ENCODE data around the gene UAP1L1.
"Not testable (repeated sequence)": the region's sequence is repeated elsewhere in the genome, so short reads cannot be mapped to it uniquely, and the experiment has no call there.

UAP1L1 gene

GRCh38 chr9:137057545-137057944 lies 19.8 kb upstream of the UAP1L1 start:
- no peak for DNase-seq (ENCODE audit: low read depth)

GRCh38 chr9:137058521-137059234 lies 18.6 kb upstream of the UAP1L1 start:
- no peak for DNase-seq (ENCODE audit: low read depth)

- no peak for DNase-seq (ENCODE audit: low read depth)
Measured at GRCh38 chr9:137062384-137062783, 14.9 kb upstream of the UAP1L1 start.

GRCh38 chr9:137062798-137063197 lies 14.5 kb upstream of the UAP1L1 start:
- DNase-seq (ENCODE audit: low read depth) = not testable (repeated sequence)

GRCh38 chr9:137063311-137064026 lies 13.8 kb upstream of the UAP1L1 start:
- DNase-seq (ENCODE audit: low read depth) = no peak

- DNase-seq (ENCODE audit: low read depth) = peak; percentile 28
Measured at GRCh38 chr9:137064027-137064879, 13.1 kb upstream of the UAP1L1 start.

GRCh38 chr9:137064880-137065164 lies 12.5 kb upstream of the UAP1L1 start:
- no peak for DNase-seq (ENCODE audit: low read depth)

GRCh38 chr9:137065336-137065967 lies 11.9 kb upstream of the UAP1L1 start:
- no peak for DNase-seq (ENCODE audit: low read depth)

GRCh38 chr9:137066096-137066861 lies 11.0 kb upstream of the UAP1L1 start:
- DNase-seq (ENCODE audit: low read depth) = no peak

GRCh38 chr9:137067860-137068538 lies 9.3 kb upstream of the UAP1L1 start:
- peak; percentile 71 for DNase-seq (ENCODE audit: low read depth)

- DNase-seq (ENCODE audit: low read depth) = no peak
Measured at GRCh38 chr9:137068539-137069507, 8.5 kb upstream of the UAP1L1 start.

GRCh38 chr9:137069508-137070091 lies 7.7 kb upstream of the UAP1L1 start:
- no peak for DNase-seq (ENCODE audit: low read depth)

GRCh38 chr9:137070201-137070905 lies 7.0 kb upstream of the UAP1L1 start, which contains the start of gene SAPCD2:
SAPCD2 (minus strand) TSS chr9:137070557; CDS start chr9:137070460, 97 bp downstream.
- peak; percentile 55 for DNase-seq (ENCODE audit: low read depth)

GRCh38 chr9:137070906-137071275 lies 6.4 kb upstream of the UAP1L1 start:
- DNase-seq (ENCODE audit: low read depth) = no peak

- no peak for DNase-seq (ENCODE audit: low read depth)
Measured at GRCh38 chr9:137071282-137071681, 6.0 kb upstream of the UAP1L1 start.

- no peak for DNase-seq (ENCODE audit: low read depth)
Measured at GRCh38 chr9:137073992-137074399, 3.3 kb upstream of the UAP1L1 start.

- no peak for DNase-seq (ENCODE audit: low read depth)
Measured at GRCh38 chr9:137074657-137075274, 2.6 kb upstream of the UAP1L1 start.

GRCh38 chr9:137075275-137075775 lies 2.0 kb upstream of the UAP1L1 start:
- DNase-seq (ENCODE audit: low read depth) = no peak

All from stimulated activated CD8-positive, alpha-beta memory T cell treated with anti-CD3 and anti-CD28 coated beads, Interleukin-15, amount 100 ng/mL, for 1 hour (primary cell).